Loucy (cell line): ENCODE results near the gene BAG1.

Source experiments
- H2AFZ ChIP-seq: fragments of 200-600 bp; sonication (generic); 2 replicates; pipeline ENCODE4 v1.6.0; 2016; ENCODE audit warnings: antibody characterized with exemption, mild to moderate bottlenecking, low read length, moderate library complexity
- H3F3A ChIP-seq: fragments of 200-600 bp; 2 replicates; pipeline ENCODE4 v1.6.0; 2016; ENCODE audit warnings: antibody characterized with exemption, low read depth, mild to moderate bottlenecking
- H3K27me3 ChIP-seq: fragments of 200-600 bp; sonication (generic); 2 replicates; pipeline ENCODE4 v1.6.1; 2014; ENCODE audit warnings: low read length, mild to moderate bottlenecking; ENCODE audit not compliant: insufficient read depth, poor library complexity, severe bottlenecking
- H3K36me3 ChIP-seq: fragments of 200-600 bp; sonication (generic); 2 replicates; pipeline ENCODE4 v1.6.1; 2016; ENCODE audit warnings: low read length; ENCODE audit not compliant: insufficient read depth
- H3K4me1 ChIP-seq: fragments of 200-600 bp; sonication (generic); 2 replicates; pipeline ENCODE4 v1.5.1; 2014; ENCODE audit warnings: low read length, mild to moderate bottlenecking; ENCODE audit not compliant: insufficient read depth, poor library complexity, severe bottlenecking
- H3K4me2 ChIP-seq: fragments of 200-600 bp; sonication (generic); 2 replicates; pipeline ENCODE4 v1.6.0; 2014; ENCODE audit warnings: antibody characterized with exemption, low read length, low read depth, mild to moderate bottlenecking; ENCODE audit not compliant: poor library complexity, severe bottlenecking
- H3K4me3 ChIP-seq: fragments of 200-600 bp; sonication (generic); 2 replicates; pipeline ENCODE4 v1.5.1; 2014; ENCODE audit warnings: low read length, mild to moderate bottlenecking, mixed read lengths; ENCODE audit not compliant: poor library complexity, severe bottlenecking
- H3K79me2 ChIP-seq: fragments of 200-600 bp; sonication (generic); 2 replicates; pipeline ENCODE4 v1.6.1; 2014; ENCODE audit warnings: low read length; ENCODE audit not compliant: insufficient read depth
- H3K9ac ChIP-seq: fragments of 200-600 bp; sonication (generic); 2 replicates; pipeline ENCODE4 v1.6.0; 2014; ENCODE audit warnings: mild to moderate bottlenecking, low read depth, low read length, moderate library complexity; ENCODE audit not compliant: poor library complexity, severe bottlenecking
- H3K9me2 ChIP-seq: fragments of 200-600 bp; sonication (generic); replicated peaks from 2 replicates; pipeline ENCODE4 v1.6.1; 2016; ENCODE audit warnings: low read depth, low read length, mixed read lengths
- H3K9me3 ChIP-seq: fragments of 200-600 bp; sonication (generic); 2 replicates; pipeline ENCODE4 v1.6.1; 2014; ENCODE audit warnings: mild to moderate bottlenecking, antibody characterized with exemption, low read length, low read depth; ENCODE audit not compliant: insufficient read depth
- H4K20me1 ChIP-seq: fragments of 200-600 bp; sonication (generic); 2 replicates; pipeline ENCODE4 v1.6.0; 2014; ENCODE audit warnings: antibody characterized with exemption, low read length, mild to moderate bottlenecking; ENCODE audit not compliant: insufficient read depth, poor library complexity, severe bottlenecking
- CTCF ChIP-seq: fragments of 200-600 bp; sonication (generic); conservative IDR thresholded peaks from 2 replicates; pipeline ENCODE4 v1.5.1; 2014; ENCODE audit warnings: mild to moderate bottlenecking, antibody characterized with exemption, low read length
- EZH2phosphoT487 ChIP-seq: fragments of 200-600 bp; IDR thresholded peaks from 2 replicates; pipeline ENCODE4 v1.6.1; 2018; ENCODE audit warnings: antibody characterized with exemption, mild to moderate bottlenecking, moderate library complexity, borderline replicate concordance

The BAG1 gene

GRCh38 chr9:33202552-33203201 lies 61.8 kb downstream of the BAG1 start:
- Histone ChIP-seq H3K79me2 (no peaks in the 10 kb centered on the region), H3K4me1 (no peaks in the 10 kb centered on the region), H3K9me3 (no peaks in the 10 kb centered on the region), H2AFZ (no peak overlapping the region), H3K9me2 (no peaks in the 10 kb centered on the region), H3K36me3 (no peaks in the 10 kb centered on the region), H4K20me1 (no peaks in the 10 kb centered on the region), H3K4me2 (no peak overlapping the region), H3K9ac (no peak overlapping the region), H3F3A (no peaks in the 10 kb centered on the region), H3K4me3 (no peak overlapping the region), H3K27me3 (no peaks in the 10 kb centered on the region)
- no peak for TF ChIP-seq CTCF
- TF ChIP-seq EZH2phosphoT487 = no peak
